Measurements from ENCODE around the gene ALX4. TPM values are rescaled to one million over a fixed set of nuclear protein-coding genes. Genes with fewer than 3 reads are reported as not detected.

The ALX4 gene
- total and polyA plus RNA-seq, 9 of the 15 experiments (the other 6 are each of a cell fraction or from before 2014, with no cell fraction given) = 0.07 to 1.2 (median 0.33) TPM

DNA sequence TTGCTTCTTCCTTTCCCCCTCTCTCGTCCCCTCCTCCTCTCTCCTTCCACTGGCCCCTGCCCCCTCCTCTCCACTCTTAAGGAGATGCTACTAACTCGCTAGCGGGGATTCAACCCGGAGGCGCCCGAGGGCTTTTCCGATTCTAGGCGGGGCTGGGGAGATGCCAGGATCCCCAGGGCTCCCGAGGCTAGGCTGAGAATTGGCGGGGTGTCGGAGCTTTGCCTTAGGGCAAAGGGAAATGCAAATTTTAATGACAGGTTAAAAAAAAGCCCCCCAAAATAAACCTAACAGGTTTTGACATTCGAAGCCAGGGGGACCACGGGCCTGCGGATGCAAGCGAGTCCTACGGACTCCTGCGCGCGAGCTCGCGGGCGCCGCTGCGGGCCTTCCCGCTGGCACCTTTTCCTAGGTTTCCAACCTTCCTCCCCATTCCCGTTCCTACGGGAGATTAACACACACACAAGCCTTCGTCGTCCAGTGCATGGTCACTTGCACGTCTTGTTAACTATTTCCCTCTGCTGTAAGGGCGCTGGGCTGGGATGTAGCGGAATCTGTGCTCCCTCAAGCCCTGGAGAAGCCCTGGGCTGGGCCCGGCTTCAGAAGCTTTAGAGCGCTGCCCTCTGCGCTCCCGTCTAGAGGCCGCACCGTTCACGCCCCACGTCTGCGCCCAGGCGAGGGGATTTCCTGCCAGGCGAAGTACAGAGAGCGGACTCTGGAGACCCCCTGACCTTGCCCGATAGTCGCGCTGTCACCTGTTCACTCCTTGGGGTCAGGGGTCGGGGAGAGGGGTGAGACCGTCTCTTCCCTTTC is 729 bp upstream of the ALX4 start:
- Histone ChIP-seq H3K27ac (ENCODE audit: extremely low read depth, low read depth, low read length) (no peak overlapping the region), H3K79me2 (ENCODE audit: control insufficient read depth, insufficient read depth, low read length) (no peaks in the 10 kb centered on the region), H4K20me1 (replicated peaks; ENCODE audit: control insufficient read depth, insufficient read depth, low read length) (0 out of 2 replicates have a peak, but pooled peaks cover 3% of the 10 kb centered on the region), H3K4me3 (no peak overlapping the region), H3K36me3 (ENCODE audit: control insufficient read depth, insufficient read depth, low read length) (no peaks in the 10 kb centered on the region), H3K4me1 (replicated peaks in 1 of 2; ENCODE audit: control insufficient read depth in 2 of 2, insufficient read depth in 2 of 2, low read length in 2 of 2) (peaks cover 0 to 35% of the 10 kb centered on the region in 2 experiments; a peak in 2 of 5 replicates), H2AFZ (ENCODE audit: low read depth, low read length) (no peak overlapping the region), H3K27me3 (ENCODE audit: control insufficient read depth in 2 of 2, insufficient read depth in 2 of 2, low read length in 2 of 2) (peaks cover 32 to 76% of the 10 kb centered on the region in 2 experiments), H3K4me2 (ENCODE audit: insufficient read depth, low read length) (no peak overlapping the region), H3K9ac (ENCODE audit: insufficient read depth in 1 of 2, low read depth in 2 of 2, low read length in 2 of 2) (no peak overlapping the region), H3K9me3 (replicated peaks; ENCODE audit: control insufficient read depth, insufficient read depth, low read depth, low read length) (no peaks in the 10 kb centered on the region), H3K9me1 (ENCODE audit: control insufficient read depth, insufficient read depth, low read length) (no peaks in the 10 kb centered on the region)
- POLR2A ChIA-PET = interaction anchor here (1.0 kb wide), 1 partner anchor 11 kb away, joined by 3 read pairs; no protein-coding TSS in a partner anchor
- TF ChIP-seq, protein P1, sequence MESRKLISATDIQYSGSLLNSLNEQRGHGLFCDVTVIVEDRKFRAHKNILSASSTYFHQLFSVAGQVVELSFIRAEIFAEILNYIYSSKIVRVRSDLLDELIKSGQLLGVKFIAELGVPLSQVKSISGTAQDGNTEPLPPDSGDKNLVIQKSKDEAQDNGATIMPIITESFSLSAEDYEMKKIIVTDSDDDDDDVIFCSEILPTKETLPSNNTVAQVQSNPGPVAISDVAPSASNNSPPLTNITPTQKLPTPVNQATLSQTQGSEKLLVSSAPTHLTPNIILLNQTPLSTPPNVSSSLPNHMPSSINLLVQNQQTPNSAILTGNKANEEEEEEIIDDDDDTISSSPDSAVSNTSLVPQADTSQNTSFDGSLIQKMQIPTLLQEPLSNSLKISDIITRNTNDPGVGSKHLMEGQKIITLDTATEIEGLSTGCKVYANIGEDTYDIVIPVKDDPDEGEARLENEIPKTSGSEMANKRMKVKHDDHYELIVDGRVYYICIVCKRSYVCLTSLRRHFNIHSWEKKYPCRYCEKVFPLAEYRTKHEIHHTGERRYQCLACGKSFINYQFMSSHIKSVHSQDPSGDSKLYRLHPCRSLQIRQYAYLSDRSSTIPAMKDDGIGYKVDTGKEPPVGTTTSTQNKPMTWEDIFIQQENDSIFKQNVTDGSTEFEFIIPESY (CRISPR knock-in tag; IDR thresholded peaks at IDR 0.05) = peak; percentile 59; the same call in 1 of the 2 replicates
- TF ChIP-seq, protein P2, sequence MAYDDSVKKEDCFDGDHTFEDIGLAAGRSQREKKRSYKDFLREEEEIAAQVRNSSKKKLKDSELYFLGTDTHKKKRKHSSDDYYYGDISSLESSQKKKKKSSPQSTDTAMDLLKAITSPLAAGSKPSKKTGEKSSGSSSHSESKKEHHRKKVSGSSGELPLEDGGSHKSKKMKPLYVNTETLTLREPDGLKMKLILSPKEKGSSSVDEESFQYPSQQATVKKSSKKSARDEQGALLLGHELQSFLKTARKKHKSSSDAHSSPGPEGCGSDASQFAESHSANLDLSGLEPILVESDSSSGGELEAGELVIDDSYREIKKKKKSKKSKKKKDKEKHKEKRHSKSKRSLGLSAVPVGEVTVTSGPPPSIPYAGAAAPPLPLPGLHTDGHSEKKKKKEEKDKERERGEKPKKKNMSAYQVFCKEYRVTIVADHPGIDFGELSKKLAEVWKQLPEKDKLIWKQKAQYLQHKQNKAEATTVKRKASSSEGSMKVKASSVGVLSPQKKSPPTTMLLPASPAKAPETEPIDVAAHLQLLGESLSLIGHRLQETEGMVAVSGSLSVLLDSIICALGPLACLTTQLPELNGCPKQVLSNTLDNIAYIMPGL (CRISPR knock-in tag; IDR thresholded peaks at IDR 0.05) = no peak
- DNase-seq (ENCODE audit: extremely low read depth in 1 of 4, low spot score in 3 of 4) (no peak), FAIRE-seq (no peak), ATAC-seq (no peak)
- 52% methylated on average over 32 of the region's 49 CpGs for WGBS (ENCODE audit: insufficient coverage, low coverage, missing lambda C conversion rate)
- CTCF ChIA-PET (ENCODE audit: low intra/inter-chr PET ratio) = interaction anchor here (0.6 kb wide), 1 partner anchor 15 kb away, joined by 4 read pairs; no protein-coding TSS in a partner anchor
- no TSS peak for BruUV-seq (replicated peaks)
- in situ Hi-C loops (cut with MboI) (no loop called here), intact Hi-C loops (cut with micrococcal nuclease) (no loop called here)
